HepG2 (cell line): Measurements from ENCODE around the gene GAB3.

Experiments used
- GMEB1 ChIP-seq: sonication (generic); formaldehyde crosslinking; IDR thresholded peaks from 2 replicates; pipeline ENCODE4 v1.5.1; 2020; ENCODE audit warnings: missing genetic modification reagents, mild to moderate bottlenecking, borderline replicate concordance
- HMGXB4 ChIP-seq, 2 experiments: sonication (generic) in 1 of 2; formaldehyde crosslinking in 1 of 2; IDR thresholded peaks; 2 replicates each; pipeline versions ENCODE4 v1.4.0 to v1.6.1; 2018 to 2020; ENCODE audit warnings: missing genetic modification reagents in 2 of 2, borderline replicate concordance in 1 of 2, low read depth in 1 of 2, mild to moderate bottlenecking in 1 of 2, missing biosample characterization in 1 of 2
- MAFG ChIP-seq: sonication (generic); formaldehyde crosslinking; IDR thresholded peaks from 2 replicates; pipeline ENCODE4 v1.5.1; 2020; ENCODE audit warnings: mild to moderate bottlenecking, missing genetic modification reagents
- NFE2 ChIP-seq: sonication (generic); formaldehyde crosslinking; IDR thresholded peaks from 2 replicates; pipeline ENCODE4 v1.4.0; 2020; ENCODE audit warnings: missing genetic modification reagents
- POLR2A ChIP-seq, 2 experiments: IDR thresholded peaks; 2 replicates each; pipeline ENCODE4 v1.6.1; 2011; ENCODE audit warnings: low read depth in 2 of 2, low read length in 2 of 2, mild to moderate bottlenecking in 1 of 2, moderate library complexity in 1 of 2; ENCODE audit not compliant: insufficient read depth in 1 of 2
- RARA ChIP-seq: IDR thresholded peaks from 2 replicates; pipeline ENCODE4 v1.6.1; 2016; ENCODE audit warnings: missing genetic modification reagents, missing compliant biosample characterization
- RBFOX2 ChIP-seq: fragments of 200-400 bp; formaldehyde crosslinking; IDR thresholded peaks from 2 replicates; pipeline ENCODE4 v1.6.1; 2017; ENCODE audit warnings: low read depth, mild to moderate bottlenecking, low read length
- RBM22 ChIP-seq: fragments of 200-400 bp; formaldehyde crosslinking; optimal IDR thresholded peaks from 2 replicates; pipeline ENCODE3; 2017; ENCODE audit warnings: mild to moderate bottlenecking, low read length, moderate library complexity
- RFX5 ChIP-seq: IDR thresholded peaks from 2 replicates; pipeline ENCODE4 v1.6.1; 2011; ENCODE audit warnings: low read depth, low read length, improper control_type of control experiment
- SIN3A ChIP-seq: IDR thresholded peaks from 2 replicates; pipeline ENCODE4 v1.6.1; 2011; ENCODE audit warnings: low read depth, mild to moderate bottlenecking, control low read depth, low read length, borderline replicate concordance
- TF ChIP-seq, protein P1 (sequence below): sonication (generic); formaldehyde crosslinking; IDR thresholded peaks from 2 replicates; pipeline ENCODE4 v1.5.0; 2020; ENCODE audit warnings: mild to moderate bottlenecking, missing genetic modification reagents, moderate library complexity
- TF ChIP-seq, protein P2 (sequence below): IDR thresholded peaks from 2 replicates; pipeline ENCODE4 v1.6.1; 2012; ENCODE audit warnings: inconsistent platforms

DNA sequence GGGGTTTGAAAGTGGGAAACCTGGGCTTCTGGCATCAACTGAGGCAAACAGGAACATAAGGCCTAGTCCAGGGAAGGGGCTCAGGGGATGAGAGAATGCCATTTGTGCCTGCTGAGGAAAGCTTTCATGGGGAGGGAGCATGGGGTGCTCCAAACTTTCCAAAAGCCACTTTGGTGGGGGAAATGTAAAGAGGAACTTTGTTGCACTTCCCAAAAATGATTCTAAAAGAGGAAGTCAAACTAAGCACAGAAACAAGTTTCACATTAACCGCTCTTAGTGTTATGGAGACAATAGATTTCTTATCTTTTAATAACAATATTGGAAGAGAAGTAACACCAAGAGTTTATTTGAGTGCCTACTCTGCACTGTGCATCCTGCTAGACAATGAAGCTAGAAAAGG is 32.3 kb downstream of the GAB3 start:
- TF ChIP-seq NFE2 (CRISPR knock-in tag) (no peak), RBFOX2 (no peak), MAFG (CRISPR knock-in tag) (no peak), HMGXB4 (CRISPR knock-in tag; IDR thresholded peaks at IDR 0.05; ENCODE audit: borderline replicate concordance in 1 of 2, low read depth in 1 of 2) (no peak), RBM22 (no peak), RARA (CRISPR knock-in tag) (no peak), SIN3A (no peak), RFX5 (no peak), GMEB1 (CRISPR knock-in tag) (no peak), POLR2A (IDR thresholded peaks at IDR 0.05; ENCODE audit: insufficient read depth in 1 of 2, low read depth in 2 of 2, low read length in 2 of 2) (no peak)
- TF ChIP-seq, protein P1, sequence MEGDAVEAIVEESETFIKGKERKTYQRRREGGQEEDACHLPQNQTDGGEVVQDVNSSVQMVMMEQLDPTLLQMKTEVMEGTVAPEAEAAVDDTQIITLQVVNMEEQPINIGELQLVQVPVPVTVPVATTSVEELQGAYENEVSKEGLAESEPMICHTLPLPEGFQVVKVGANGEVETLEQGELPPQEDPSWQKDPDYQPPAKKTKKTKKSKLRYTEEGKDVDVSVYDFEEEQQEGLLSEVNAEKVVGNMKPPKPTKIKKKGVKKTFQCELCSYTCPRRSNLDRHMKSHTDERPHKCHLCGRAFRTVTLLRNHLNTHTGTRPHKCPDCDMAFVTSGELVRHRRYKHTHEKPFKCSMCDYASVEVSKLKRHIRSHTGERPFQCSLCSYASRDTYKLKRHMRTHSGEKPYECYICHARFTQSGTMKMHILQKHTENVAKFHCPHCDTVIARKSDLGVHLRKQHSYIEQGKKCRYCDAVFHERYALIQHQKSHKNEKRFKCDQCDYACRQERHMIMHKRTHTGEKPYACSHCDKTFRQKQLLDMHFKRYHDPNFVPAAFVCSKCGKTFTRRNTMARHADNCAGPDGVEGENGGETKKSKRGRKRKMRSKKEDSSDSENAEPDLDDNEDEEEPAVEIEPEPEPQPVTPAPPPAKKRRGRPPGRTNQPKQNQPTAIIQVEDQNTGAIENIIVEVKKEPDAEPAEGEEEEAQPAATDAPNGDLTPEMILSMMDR, result no peak
- TF ChIP-seq, protein P2, sequence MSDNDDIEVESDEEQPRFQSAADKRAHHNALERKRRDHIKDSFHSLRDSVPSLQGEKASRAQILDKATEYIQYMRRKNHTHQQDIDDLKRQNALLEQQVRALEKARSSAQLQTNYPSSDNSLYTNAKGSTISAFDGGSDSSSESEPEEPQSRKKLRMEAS, result no peak
